Measurements from ENCODE around the gene TM7SF3.

TM7SF3 gene

GRCh38 chr12:26987634-26988424, 26.4 kb downstream of the TM7SF3 start:
- TF ChIP-seq CTCF (IDR thresholded peaks at IDR 0.05), result no peak

- no peak for TF ChIP-seq CTCF (IDR thresholded peaks at IDR 0.05)
Observed at GRCh38 chr12:26982866-26983265, 31.3 kb downstream of the TM7SF3 start.

GRCh38 chr12:26979733-26980132, 34.5 kb downstream of the TM7SF3 start:
- TF ChIP-seq CTCF (IDR thresholded peaks at IDR 0.05), result no peak

- TF ChIP-seq CTCF (IDR thresholded peaks at IDR 0.05), result no peak
Observed at GRCh38 chr12:26978801-26979200, 35.4 kb downstream of the TM7SF3 start.

- TF ChIP-seq CTCF (IDR thresholded peaks at IDR 0.05), result no peak
Observed at GRCh38 chr12:26976687-26977086, 37.5 kb downstream of the TM7SF3 start.

- TF ChIP-seq CTCF (IDR thresholded peaks at IDR 0.05), result no peak
Observed at GRCh38 chr12:26971963-26972362, 42.2 kb downstream of the TM7SF3 start.

GRCh38 chr12:26970136-26970535, 44.0 kb downstream of the TM7SF3 start:
- TF ChIP-seq CTCF (IDR thresholded peaks at IDR 0.05), result no peak

- no peak for TF ChIP-seq CTCF (IDR thresholded peaks at IDR 0.05)
Observed at GRCh38 chr12:26966842-26967241, 47.3 kb downstream of the TM7SF3 start.

Data from LNCAP (cell line).